Activated T-helper 2 cell treated with anti-CD3 and anti-CD28 coated beads, Interferon-gamma antibody, Interleukin-2, Interleukin-4, amounts not matched to agents 10 μg/mL and 5 μg/mL and 100 μg/mL, durations not matched to agents 14 hours and 24 hours and 36 hours (primary cell): ENCODE data around the gene RFPL2. TPM values are rescaled to one million over a fixed set of nuclear protein-coding genes. Genes with fewer than 3 reads are reported as not detected.

Source experiments
- DNase-seq: peaks from one replicate; pipeline ENCODE4 v3.0.0; 2021; ENCODE audit warnings: low spot score
- H3K27ac Mint-ChIP-seq: one replicate; pipeline ENCODE4 v1.8.0; 2021; ENCODE audit warnings: mixed read lengths
- H3K27me3 Mint-ChIP-seq: one replicate; pipeline ENCODE4 v1.8.0; 2021; ENCODE audit warnings: low read depth, mixed read lengths
- H3K36me3 Mint-ChIP-seq: one replicate; pipeline ENCODE4 v1.8.0; 2021; ENCODE audit warnings: low read depth, mixed read lengths
- H3K4me1 Mint-ChIP-seq: one replicate; pipeline ENCODE4 v1.8.0; 2021; ENCODE audit warnings: low read depth, mixed read lengths
- H3K4me3 Mint-ChIP-seq: one replicate; pipeline ENCODE4 v1.8.0; 2021; ENCODE audit warnings: low read depth, mild to moderate bottlenecking, moderate library complexity, mixed read lengths
- H3K9me3 Mint-ChIP-seq: one replicate; pipeline ENCODE4 v1.8.0; 2021; ENCODE audit warnings: mixed read lengths
- intact Hi-C: fragments of 100-400 bp; cut with micrococcal nuclease; formaldehyde crosslinking; loops from one replicate; pipeline ENCODE4 v1.15.1; 2023
- total RNA-seq: library from RNA; stranded (reverse); gene quantifications from 2 replicates; pipeline ENCODE4 v1.2.3, GENCODE V29; 2022

Gene RFPL2
- 0.16 TPM in 1 of 2 replicates, not detected in the other for total RNA-seq

DNA sequence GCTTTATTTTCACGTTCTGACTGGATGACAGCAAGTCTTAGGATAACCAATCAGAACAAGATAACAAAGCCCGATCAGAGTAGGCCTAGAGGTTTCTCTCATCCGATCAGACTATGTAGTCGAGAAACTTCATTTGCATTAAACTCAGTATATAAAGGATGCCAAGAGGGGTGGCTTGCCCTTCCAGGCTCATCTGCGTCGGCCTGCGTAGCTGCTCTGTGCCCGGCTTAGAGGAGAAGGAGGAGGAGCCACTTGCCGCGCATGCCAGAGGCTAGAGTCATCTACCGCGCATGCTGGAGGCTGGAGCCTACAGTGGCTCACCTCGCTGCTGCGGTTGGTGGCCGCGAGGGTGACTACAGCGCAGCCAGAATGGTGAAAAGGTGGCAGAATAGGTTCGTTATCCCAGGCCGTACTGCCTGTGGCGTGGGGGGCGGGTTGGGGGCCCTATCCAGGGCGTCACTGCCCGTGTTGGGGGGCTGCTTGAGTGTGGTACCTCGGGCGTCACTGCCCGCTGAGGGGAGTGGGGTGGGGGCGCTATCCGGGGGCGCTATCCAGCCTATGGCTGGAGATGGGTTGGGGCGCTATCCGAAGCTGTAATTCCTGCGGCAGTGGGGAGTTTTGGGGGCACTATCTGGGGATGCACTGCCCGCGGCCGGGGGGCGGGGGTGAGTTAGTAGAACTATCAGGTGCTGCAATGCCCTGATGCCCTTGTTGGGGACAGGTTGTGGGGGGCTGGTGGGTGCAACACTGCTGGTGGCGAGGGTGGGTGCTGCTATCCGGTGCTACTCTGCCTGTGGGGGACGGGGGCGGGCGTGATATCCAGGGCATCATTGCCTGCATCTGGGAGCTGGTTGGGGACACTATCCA lies at the start of gene RFPL2:
TSS of gene RFPL2 (minus strand) at position 218 of the 867 bp plus-strand sequence. CDS start 2,622 bp downstream, outside the sequence.
- intact Hi-C loops = loop anchor here (5.0 kb wide), 3 partner anchors 63 to 267 kb away; partner anchors contain the start of gene FBXO7
- Mint-ChIP-seq H3K9me3 (no peaks in the 10 kb centered on the region), H3K4me3 (peak within 1 kb of the TSS; percentile 38), H3K27me3 (peaks cover 13% of the 10 kb centered on the region), H3K4me1 (peaks cover 17% of the 10 kb centered on the region), H3K27ac (no peak within 1 kb of the TSS), H3K36me3 (no peaks in the 10 kb centered on the region)
- no peak for DNase-seq

DNA sequence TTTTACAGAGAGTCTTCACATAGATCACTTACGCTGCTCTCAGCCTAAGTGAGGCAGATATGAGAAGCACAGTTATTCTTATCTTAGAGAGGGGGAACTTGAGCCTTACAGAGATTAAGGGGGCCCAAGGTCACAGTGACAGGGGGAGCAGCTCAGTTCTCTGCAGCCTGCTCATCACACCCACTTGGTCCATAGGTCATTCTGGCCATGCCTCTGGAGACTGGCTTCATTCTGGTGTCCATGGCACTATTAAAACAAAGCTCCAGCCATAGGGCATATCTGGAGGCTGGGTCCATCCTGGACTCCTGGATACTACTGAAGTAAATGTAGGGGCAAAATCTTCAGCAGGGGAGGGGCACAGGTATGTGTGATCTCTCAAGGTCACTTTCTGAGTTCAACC lies 44.4 kb upstream of the RFPL2 start:
- Mint-ChIP-seq H3K27ac (no peak overlapping the region), H3K36me3 (no peaks in the 10 kb centered on the region), H3K27me3 (peaks cover 10% of the 10 kb centered on the region), H3K9me3 (no peaks in the 10 kb centered on the region), H3K4me1 (no peaks in the 10 kb centered on the region), H3K4me3 (no peak overlapping the region)
- intact Hi-C loops = no loop called here
- DNase-seq = no peak

DNA sequence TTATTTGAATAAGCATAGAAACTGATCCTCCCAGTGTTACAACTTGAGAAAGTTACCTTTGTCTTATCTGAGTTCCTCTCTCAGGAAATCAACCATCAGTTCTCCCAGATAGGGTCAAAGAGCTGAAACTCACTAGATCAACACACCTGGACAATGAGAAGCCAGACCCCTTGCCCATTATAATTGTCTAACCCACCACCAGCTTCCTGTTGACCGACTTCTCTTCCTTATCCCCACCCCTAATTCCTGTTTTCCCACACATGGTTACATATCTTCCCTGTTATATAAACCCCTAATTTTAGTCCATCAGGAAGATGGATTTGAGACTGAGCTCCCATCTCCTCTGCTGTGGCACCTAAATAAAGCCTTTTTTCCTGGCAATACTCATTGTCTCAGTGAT lies 43.4 kb upstream of the RFPL2 start:
- intact Hi-C loops = no loop called here
- H3K4me3 Mint-ChIP-seq = no peak overlapping the region
- H3K27me3 Mint-ChIP-seq = peaks cover 10% of the 10 kb centered on the region
- no peaks in the 10 kb centered on the region for H3K9me3 Mint-ChIP-seq
- no peaks in the 10 kb centered on the region for H3K4me1 Mint-ChIP-seq
- H3K27ac Mint-ChIP-seq = no peak overlapping the region
- DNase-seq = no peak
- H3K36me3 Mint-ChIP-seq = no peaks in the 10 kb centered on the region

DNA sequence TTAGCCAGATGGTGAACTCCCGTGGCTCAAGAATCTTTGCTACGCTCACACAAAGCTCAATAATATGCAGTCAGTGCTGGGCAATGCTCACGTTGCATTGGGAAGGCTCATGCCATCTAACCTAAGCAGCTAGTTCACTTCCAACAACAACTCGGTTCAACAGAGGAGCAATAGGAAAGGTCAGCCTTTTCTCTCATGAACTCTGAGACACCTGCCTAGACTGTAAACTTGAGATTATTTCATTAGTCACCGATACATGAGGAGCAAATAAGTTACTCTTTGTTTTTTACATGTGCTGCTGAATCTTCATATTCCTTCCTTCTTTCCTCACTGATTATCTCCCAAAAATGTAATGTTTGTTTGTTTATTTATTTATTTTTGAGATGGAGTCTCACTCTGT lies 41.3 kb upstream of the RFPL2 start:
- H3K27ac Mint-ChIP-seq = no peak overlapping the region
- no peaks in the 10 kb centered on the region for H3K9me3 Mint-ChIP-seq
- DNase-seq = no peak
- intact Hi-C loops = no loop called here
- H3K27me3 Mint-ChIP-seq = peaks cover 12% of the 10 kb centered on the region
- H3K36me3 Mint-ChIP-seq = no peaks in the 10 kb centered on the region
- no peaks in the 10 kb centered on the region for H3K4me1 Mint-ChIP-seq
- H3K4me3 Mint-ChIP-seq = no peak overlapping the region

DNA sequence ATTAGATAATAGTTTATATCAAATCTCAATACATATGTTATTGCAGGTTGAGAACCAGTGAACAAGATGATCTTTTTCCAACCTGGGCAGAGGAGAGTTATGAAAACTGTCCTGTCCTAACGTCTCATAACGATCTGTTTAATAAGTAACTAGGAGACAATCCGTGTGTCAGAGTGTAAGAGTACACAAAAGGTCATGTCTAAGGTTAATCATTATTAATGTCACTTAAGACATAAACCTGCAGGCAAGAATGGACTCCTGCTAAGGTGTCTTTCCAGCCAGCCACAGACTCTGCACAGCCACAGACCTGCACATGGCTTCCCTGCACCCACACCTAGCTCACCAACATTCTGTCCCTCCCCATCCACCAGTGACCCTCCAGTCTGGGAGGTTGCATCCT lies 40.2 kb upstream of the RFPL2 start:
- H3K4me1 Mint-ChIP-seq = no peaks in the 10 kb centered on the region
- peaks cover 12% of the 10 kb centered on the region for H3K27me3 Mint-ChIP-seq
- H3K4me3 Mint-ChIP-seq = no peak overlapping the region
- no peaks in the 10 kb centered on the region for H3K36me3 Mint-ChIP-seq
- H3K9me3 Mint-ChIP-seq = no peaks in the 10 kb centered on the region
- DNase-seq = no peak
- intact Hi-C loops = no loop called here
- H3K27ac Mint-ChIP-seq = no peak overlapping the region

DNA sequence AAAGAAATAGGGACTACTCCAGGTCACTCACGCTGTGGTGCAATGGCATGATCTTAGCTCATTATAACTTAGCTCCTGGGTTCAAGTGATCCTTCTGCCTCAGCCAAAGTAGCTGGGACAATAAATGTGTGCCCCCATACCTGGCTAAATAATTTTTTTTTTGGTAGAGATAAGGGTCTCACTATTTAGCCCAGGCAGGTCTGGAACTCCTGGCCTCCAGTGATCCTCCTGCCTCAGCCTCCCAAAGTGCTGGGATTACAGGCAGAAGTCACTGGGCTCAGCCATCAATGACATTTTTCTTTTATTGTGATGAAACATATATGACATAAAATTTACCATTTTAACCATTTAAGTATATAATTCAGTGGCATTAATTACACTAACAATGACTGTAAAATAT lies 39.7 kb upstream of the RFPL2 start:
- peaks cover 9% of the 10 kb centered on the region for H3K27me3 Mint-ChIP-seq
- H3K36me3 Mint-ChIP-seq = no peaks in the 10 kb centered on the region
- intact Hi-C loops = no loop called here
- H3K9me3 Mint-ChIP-seq = no peaks in the 10 kb centered on the region
- no peak overlapping the region for H3K27ac Mint-ChIP-seq
- H3K4me3 Mint-ChIP-seq = no peak overlapping the region
- no peaks in the 10 kb centered on the region for H3K4me1 Mint-ChIP-seq
- DNase-seq = no peak

DNA sequence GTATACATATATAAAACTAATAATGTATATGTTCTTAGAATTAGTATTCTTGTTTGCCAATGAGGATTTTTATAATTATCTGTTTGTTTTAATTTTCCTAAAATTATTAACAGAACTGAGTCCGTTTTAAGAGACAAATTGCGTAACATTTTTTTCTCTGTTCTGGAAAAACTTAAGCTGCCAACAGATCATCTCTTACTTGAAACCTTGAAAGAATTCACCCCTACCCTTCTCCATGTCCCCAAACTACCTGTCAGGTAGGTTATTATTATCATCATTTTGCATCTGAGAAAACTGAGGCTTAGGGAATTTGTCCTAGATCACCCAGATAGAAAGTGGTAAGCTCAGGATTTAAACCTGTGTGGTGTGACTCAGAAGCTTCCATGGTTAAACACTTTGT lies 35.6 kb upstream of the RFPL2 start:
- Mint-ChIP-seq H3K36me3 (no peaks in the 10 kb centered on the region), H3K4me3 (no peak overlapping the region), H3K27me3 (peaks cover 12% of the 10 kb centered on the region), H3K27ac (no peak overlapping the region), H3K4me1 (no peaks in the 10 kb centered on the region), H3K9me3 (no peaks in the 10 kb centered on the region)
- DNase-seq = no peak
- intact Hi-C loops = no loop called here

DNA sequence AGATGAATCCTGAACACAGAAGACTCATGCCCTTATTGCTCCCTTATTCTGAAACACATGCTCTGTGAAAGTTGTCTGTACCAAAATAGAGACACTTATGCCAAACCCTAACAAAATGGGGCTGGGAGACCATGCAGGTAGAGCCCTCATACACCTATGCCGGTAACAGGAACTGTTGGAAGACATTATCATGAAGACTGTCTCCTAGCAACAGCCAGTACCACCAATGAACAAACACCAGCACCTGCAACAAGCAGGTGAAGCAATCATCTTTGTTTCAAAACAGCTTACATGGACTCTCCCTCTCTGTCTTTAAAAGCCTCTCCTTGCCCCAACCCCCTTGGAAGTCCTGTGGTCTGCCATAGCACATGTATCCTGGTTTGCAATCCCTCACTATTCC lies 33.0 kb upstream of the RFPL2 start:
- intact Hi-C loops = no loop called here
- Mint-ChIP-seq H3K36me3 (no peaks in the 10 kb centered on the region), H3K4me1 (no peaks in the 10 kb centered on the region), H3K9me3 (no peaks in the 10 kb centered on the region), H3K27me3 (peaks cover 16% of the 10 kb centered on the region), H3K4me3 (no peak overlapping the region), H3K27ac (no peak overlapping the region)
- DNase-seq = no peak

DNA sequence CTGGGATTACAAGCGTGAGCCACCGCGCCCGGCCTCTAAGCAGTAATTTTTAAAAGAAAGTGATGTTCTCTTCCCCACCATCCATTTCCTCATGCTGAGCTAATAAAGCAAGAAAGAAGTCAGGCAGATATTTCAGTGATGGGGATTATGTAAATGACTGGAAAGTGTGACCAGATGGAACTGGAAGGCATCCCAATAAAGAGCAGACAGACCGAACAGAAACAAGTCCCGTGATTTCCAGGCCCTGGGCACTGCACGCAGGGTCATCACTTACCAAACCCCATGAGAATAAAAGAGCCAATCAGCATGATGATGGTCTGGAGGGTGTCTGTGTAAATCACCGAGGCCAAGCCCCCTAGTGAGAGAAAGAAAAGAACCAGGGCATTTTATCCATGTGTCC lies 32.1 kb upstream of the RFPL2 start:
- intact Hi-C loops = no loop called here
- DNase-seq = no peak
- H3K27ac Mint-ChIP-seq = no peak overlapping the region
- no peaks in the 10 kb centered on the region for H3K4me1 Mint-ChIP-seq
- H3K9me3 Mint-ChIP-seq = no peaks in the 10 kb centered on the region
- peaks cover 13% of the 10 kb centered on the region for H3K27me3 Mint-ChIP-seq
- H3K36me3 Mint-ChIP-seq = no peaks in the 10 kb centered on the region
- no peak overlapping the region for H3K4me3 Mint-ChIP-seq

DNA sequence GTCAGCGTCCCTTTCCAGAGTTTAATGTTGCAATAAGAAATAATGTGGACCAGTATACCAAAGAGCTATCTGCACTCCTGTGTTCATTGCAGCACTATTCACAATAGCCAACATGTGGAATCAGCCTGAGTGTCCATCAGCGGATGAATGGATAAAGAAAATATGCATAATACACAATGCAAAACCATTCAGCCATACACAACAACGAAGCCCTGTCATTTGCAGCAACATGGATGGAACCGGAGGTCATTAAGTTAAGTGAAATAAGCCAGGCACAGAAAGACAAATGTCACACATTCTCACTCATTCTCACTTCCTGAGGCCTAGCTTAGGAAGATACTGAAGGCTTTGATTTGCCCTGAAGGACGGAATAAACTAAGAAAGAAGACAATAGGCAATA lies 28.2 kb upstream of the RFPL2 start:
- Mint-ChIP-seq H3K4me3 (no peak overlapping the region), H3K9me3 (no peaks in the 10 kb centered on the region), H3K27ac (no peak overlapping the region), H3K4me1 (no peaks in the 10 kb centered on the region), H3K36me3 (no peaks in the 10 kb centered on the region), H3K27me3 (peaks cover 10% of the 10 kb centered on the region)
- intact Hi-C loops = no loop called here
- DNase-seq = no peak

DNA sequence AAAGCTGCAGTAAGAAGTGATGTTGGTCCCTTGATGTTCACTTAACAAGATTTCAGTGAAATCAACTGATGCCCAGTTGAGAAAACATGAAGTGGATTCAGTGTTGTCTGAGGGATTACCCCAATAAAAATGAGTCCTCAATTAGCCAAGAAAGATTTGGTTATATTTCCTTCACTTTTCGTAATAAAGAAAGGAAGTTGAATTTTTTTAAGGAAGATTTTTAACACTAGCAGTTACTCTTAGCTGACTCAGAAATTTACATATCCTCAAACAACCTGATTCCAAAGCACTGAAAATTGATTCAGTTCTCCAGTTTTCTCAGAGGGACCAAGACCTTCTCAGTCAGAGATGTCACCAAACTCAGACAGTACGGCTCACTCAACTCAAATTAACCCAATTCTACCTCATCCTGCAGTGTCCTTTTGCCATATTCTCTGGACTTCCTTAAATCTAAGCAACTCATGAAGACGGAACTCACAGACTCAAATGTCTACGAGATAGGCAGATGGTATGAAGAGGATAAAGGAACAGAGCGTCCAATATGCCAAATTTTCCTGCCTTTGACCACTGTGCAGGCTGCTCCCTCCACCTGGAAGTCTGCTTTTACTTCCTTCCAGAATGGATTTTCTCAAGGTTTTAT lies 27.4 kb upstream of the RFPL2 start:
- peaks cover 9% of the 10 kb centered on the region for H3K27me3 Mint-ChIP-seq
- H3K4me1 Mint-ChIP-seq = no peaks in the 10 kb centered on the region

DNA sequence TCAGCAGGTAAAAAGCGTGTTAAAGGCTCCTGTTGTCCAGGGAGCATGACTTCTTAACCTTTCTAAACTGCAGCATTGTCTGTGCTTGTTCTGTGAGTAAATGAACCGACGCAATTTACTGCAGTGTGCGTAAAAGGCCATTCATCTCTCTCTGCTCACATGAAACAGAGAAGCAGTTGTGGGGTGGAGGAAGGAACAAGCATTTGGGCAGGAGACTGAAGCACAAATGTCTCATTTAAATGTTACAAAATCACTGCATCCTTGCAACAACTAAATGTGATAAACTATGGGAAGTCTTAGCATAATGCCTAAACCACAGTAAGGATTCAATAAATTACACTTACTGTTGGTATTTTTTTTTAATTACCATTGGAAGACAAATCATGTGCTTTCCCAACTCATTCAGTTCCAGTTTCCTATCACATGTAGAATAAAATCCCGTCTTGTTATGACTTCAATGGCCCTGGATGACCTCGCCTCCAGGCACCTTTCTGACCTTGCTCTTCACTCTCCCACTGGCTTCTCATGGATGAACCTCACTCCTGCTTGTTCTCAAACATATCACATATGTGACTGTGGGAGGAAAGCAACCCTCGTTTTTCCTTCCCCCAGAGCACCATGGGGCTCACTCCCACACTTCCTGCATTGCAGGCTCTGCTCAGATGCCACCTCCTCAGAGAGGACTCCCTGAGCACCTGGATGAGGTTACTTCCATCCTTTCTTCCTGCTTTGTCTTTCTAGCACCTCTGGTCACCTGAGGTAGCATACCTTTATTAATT lies 21.6 kb upstream of the RFPL2 start:
- Mint-ChIP-seq H3K4me1 (no peaks in the 10 kb centered on the region), H3K9me3 (no peaks in the 10 kb centered on the region), H3K36me3 (no peaks in the 10 kb centered on the region), H3K27me3 (peaks cover 19% of the 10 kb centered on the region), H3K4me3 (no peak overlapping the region), H3K27ac (no peak overlapping the region)
- intact Hi-C loops = no loop called here
- no peak for DNase-seq

More for the DNA sequence above, 27.4 kb upstream of the RFPL2 start:
- Mint-ChIP-seq H3K27ac (no peak overlapping the region), H3K4me3 (no peak overlapping the region), H3K9me3 (no peaks in the 10 kb centered on the region), H3K36me3 (no peaks in the 10 kb centered on the region)
- intact Hi-C loops = no loop called here
- DNase-seq = no peak

DNA sequence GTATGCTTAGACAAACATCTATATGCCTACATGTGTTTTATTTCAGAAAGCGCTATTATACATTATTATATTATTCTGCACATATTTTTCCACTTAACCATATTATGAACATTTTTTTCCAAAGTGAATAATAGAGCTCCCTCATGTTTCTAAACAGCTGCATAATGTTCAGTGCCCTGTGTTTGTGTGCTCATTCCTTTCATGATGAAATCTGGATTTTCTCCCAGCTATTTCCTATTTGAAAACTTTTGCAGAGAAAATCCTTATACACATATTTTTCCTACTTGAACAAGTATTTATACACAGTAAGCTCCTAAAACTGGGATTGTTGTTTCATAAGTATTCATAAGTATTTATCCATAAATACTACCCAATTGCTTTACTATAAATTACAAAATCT lies 18.1 kb upstream of the RFPL2 start:
- intact Hi-C loops = no loop called here
- Mint-ChIP-seq H3K4me3 (no peak overlapping the region), H3K27me3 (peaks cover 22% of the 10 kb centered on the region), H3K9me3 (no peaks in the 10 kb centered on the region), H3K4me1 (peaks cover 4% of the 10 kb centered on the region), H3K27ac (no peak overlapping the region), H3K36me3 (no peaks in the 10 kb centered on the region)
- DNase-seq = no peak
